Measurements from ENCODE around the gene TNFRSF4. TPM values are rescaled to one million over a fixed set of nuclear protein-coding genes. Genes with fewer than 3 reads are reported as not detected.

TNFRSF4 gene
- total and polyA plus RNA-seq, 2 of the 8 experiments (the other 6 are each of a cell fraction or from before 2014, with no cell fraction given): 0.06 TPM; not detected in 1

DNA sequence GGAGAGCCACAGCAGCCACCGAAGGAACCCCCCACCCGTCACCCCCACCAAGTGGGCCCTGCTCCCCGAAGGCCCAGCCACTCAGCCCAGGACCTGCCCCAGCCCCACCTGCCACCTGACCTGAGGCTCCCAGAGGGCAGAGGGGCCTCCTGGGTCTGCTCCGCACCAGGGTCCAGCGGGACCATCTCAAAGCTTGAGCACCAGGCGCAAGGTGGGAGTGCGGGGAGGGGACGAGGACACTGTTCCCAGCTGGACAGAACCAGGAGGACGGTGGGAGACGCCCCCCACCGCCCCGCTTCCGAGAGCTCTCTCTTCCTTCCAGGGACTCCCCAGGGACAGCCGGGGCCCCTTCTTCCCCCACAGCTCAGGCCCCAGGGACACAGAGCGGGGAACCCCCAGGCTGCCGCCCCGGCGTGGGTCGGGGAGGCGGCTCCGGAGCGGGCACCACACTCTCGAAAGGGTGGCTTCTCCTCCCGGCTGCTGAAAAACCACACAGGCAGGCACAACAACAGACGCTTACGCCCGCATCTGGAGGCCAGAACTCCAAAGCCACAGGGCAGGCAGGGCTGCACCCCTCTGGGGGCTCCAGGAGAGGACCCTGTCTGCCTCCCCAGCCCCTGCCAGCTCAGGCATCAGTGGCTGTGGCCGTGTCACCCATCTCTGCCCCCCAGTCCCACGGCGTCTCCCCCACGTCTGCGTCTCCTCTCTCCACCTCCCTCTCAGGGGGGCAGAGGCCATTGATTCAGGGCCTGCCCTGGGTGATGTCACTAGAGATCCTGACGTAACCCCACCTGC, 42.2 kb downstream of the TNFRSF4 start:
- Histone ChIP-seq H3K56ac (replicated peaks; ENCODE audit: insufficient read length, low read depth, low read length) (no peak overlapping the region), H2AFZ (ENCODE audit: low read length) (no peak overlapping the region), H3K27me3 (replicated peaks in 1 of 4; ENCODE audit: control insufficient read depth in 3 of 4, extremely low read depth in 1 of 4, insufficient read depth in 3 of 4, low read length in 3 of 4) (peaks cover 0 to 8% (median 6%) of the 10 kb centered on the region in 4 experiments; a peak in 4 of 7 replicates), H3K79me1 (ENCODE audit: low read depth, low read length) (no peaks in the 10 kb centered on the region), H3K36me3 (ENCODE audit: control insufficient read depth in 2 of 4, insufficient read depth in 4 of 4, low read length in 3 of 4) (no peaks in the 10 kb centered on the region), H2BK15ac (ENCODE audit: low read length) (no peak overlapping the region), H3K27ac (ENCODE audit: low read depth, low read length) (no peak overlapping the region), H2BK120ac (replicated peaks; ENCODE audit: low read depth, low read length) (no peak overlapping the region), H3K18ac (ENCODE audit: extremely low read depth, low read length) (no peak overlapping the region), H2AK5ac (ENCODE audit: low read depth, low read length) (0 out of 2 replicates have a peak overlapping the region, but pooled peaks have one; percentile 10), H2BK5ac (ENCODE audit: low read depth, low read length) (no peak overlapping the region), H3K4me3 (ENCODE audit: extremely low read depth in 1 of 4, insufficient read depth in 2 of 4, low read depth in 3 of 4, low read length in 4 of 4) (no peak overlapping the region), H4K91ac (replicated peaks; ENCODE audit: insufficient read length, low read length) (no peak overlapping the region), H3K4me1 (replicated peaks in 1 of 4; ENCODE audit: control insufficient read depth in 3 of 4, insufficient read depth in 4 of 4, low read length in 3 of 4) (peaks cover 0 to 28% (median 17%) of the 10 kb centered on the region in 4 experiments; a peak in 6 of 7 replicates), H3K79me2 (ENCODE audit: control insufficient read depth in 1 of 2, insufficient read depth in 2 of 2, low read length in 2 of 2) (no peaks in the 10 kb centered on the region), H4K20me1 (replicated peaks in 1 of 2; ENCODE audit: control insufficient read depth in 1 of 2, insufficient read depth in 2 of 2, low read length in 2 of 2) (peaks cover 0 to 1% of the 10 kb centered on the region in 2 experiments), H3K23ac (ENCODE audit: insufficient read length) (no peak overlapping the region), H3K9ac (replicated peaks in 1 of 4; ENCODE audit: extremely low read depth in 1 of 4, low read depth in 3 of 4, low read length in 3 of 4) (no peak overlapping the region), H4K8ac (ENCODE audit: extremely low read depth, insufficient read depth, low read length) (peak overlapping the region; percentile 22; the same call in 1 of the 2 replicates), H4K5ac (ENCODE audit: insufficient read length, low read depth, low read length) (no peak overlapping the region), H3K4me2 (ENCODE audit: insufficient read depth in 1 of 2, low read depth in 2 of 2, low read length in 2 of 2) (no peak overlapping the region), H3K23me2 (ENCODE audit: low read depth, low read length) (no peaks in the 10 kb centered on the region), H3K9me3 (ENCODE audit: insufficient read depth in 2 of 2, low read depth in 1 of 2, low read length in 1 of 2) (peaks cover 4 to 5% of the 10 kb centered on the region in 2 experiments; a peak in 1 of 4 replicates), H3K4ac (replicated peaks; ENCODE audit: insufficient read length, low read depth, low read length) (no peak overlapping the region), H2BK20ac (ENCODE audit: low read length) (no peak overlapping the region), H2BK12ac (ENCODE audit: low read depth, low read length) (peak overlapping the region; percentile 3; the same call in 1 of the 2 replicates), H3K14ac (ENCODE audit: insufficient read length) (no peak overlapping the region)
- FAIRE-seq: no peak
- ChIA-PET CTCF (ENCODE audit: partially characterized antibody) (interaction anchor here (1.2 to 1.8 kb wide), 3 partner anchors 24 to 49 kb away, joined by 3 to 8 read pairs (median 5); no protein-coding TSS in a partner anchor), POLR2A (ENCODE audit: partially characterized antibody) (interaction anchor here (0.6 to 0.9 kb wide), 2 partner anchors 19 to 623 kb away, joined by 3 read pairs; no protein-coding TSS in a partner anchor)
- DNase-seq (ENCODE audit: low read depth in 1 of 2, low spot score in 2 of 2): peak in 1 of 2 experiments; percentile 50
- WGBS, 2 experiments (ENCODE audit: extremely low coverage in 1 of 2, insufficient coverage in 1 of 2, insufficient read length in 1 of 2, insufficient replicate concordance in 2 of 2, low coverage in 1 of 2, low lambda C conversion rate in 2 of 2, missing lambda C conversion rate in 1 of 2): 90% methylated on average over 21 of the region's 33 CpGs; no CpG with 5 or more reads in 1 of the 2 experiments
- TF ChIP-seq CHD2 (IDR thresholded peaks at IDR 0.05; ENCODE audit: low read length) (no peak), POU5F1 (IDR thresholded peaks at IDR 0.05; ENCODE audit: low read depth, low read length) (no peak), SUZ12 (IDR thresholded peaks at IDR 0.05; ENCODE audit: low read length) (no peak), FOSL1 (IDR thresholded peaks at IDR 0.05; ENCODE audit: insufficient read depth, low read depth, low read length) (no peak), CTBP2 (IDR thresholded peaks at IDR 0.05; ENCODE audit: borderline replicate concordance, insufficient read depth, insufficient read length, low read length) (no peak), CBX8 (IDR thresholded peaks at IDR 0.05; ENCODE audit: borderline replicate concordance, low read depth, low read length) (no peak)
- TF ChIP-seq, protein P1, sequence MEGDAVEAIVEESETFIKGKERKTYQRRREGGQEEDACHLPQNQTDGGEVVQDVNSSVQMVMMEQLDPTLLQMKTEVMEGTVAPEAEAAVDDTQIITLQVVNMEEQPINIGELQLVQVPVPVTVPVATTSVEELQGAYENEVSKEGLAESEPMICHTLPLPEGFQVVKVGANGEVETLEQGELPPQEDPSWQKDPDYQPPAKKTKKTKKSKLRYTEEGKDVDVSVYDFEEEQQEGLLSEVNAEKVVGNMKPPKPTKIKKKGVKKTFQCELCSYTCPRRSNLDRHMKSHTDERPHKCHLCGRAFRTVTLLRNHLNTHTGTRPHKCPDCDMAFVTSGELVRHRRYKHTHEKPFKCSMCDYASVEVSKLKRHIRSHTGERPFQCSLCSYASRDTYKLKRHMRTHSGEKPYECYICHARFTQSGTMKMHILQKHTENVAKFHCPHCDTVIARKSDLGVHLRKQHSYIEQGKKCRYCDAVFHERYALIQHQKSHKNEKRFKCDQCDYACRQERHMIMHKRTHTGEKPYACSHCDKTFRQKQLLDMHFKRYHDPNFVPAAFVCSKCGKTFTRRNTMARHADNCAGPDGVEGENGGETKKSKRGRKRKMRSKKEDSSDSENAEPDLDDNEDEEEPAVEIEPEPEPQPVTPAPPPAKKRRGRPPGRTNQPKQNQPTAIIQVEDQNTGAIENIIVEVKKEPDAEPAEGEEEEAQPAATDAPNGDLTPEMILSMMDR (IDR thresholded peaks at IDR 0.05; ENCODE audit: control extremely low read depth in 1 of 3, insufficient read depth in 1 of 3, low read depth in 1 of 3, low read length in 3 of 3): no peak
- TF ChIP-seq, protein P2, sequence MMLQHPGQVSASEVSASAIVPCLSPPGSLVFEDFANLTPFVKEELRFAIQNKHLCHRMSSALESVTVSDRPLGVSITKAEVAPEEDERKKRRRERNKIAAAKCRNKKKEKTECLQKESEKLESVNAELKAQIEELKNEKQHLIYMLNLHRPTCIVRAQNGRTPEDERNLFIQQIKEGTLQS (IDR thresholded peaks at IDR 0.05; ENCODE audit: insufficient read depth, low read depth, low read length): no peak
